CD4-positive, CD25-positive, alpha-beta regulatory T cell (primary cell): Measurements from ENCODE around the gene MYH7B. TPM values are rescaled to one million over a fixed set of nuclear protein-coding genes. Genes with fewer than 3 reads are reported as not detected.
A peak's percentile ranks its signal among the peaks of the same experiment; 100 is the strongest.

Experiments used
- ATAC-seq, 2 donors: fragments of 150-1000 bp; cut with Tn5 transposase; one replicate each; pipeline ENCODE4 v1.10.0; 2021; ENCODE audit warnings: low read depth in 2 of 2, moderate number of reproducible peaks in 2 of 2, moderate library complexity in 1 of 2
- DNase-seq, 3 donors: peaks; one replicate each; pipeline versions ENCODE4 v3.0.0 to v3.0.0-alpha.2; 2012 to 2022; ENCODE audit warnings: mixed read lengths in 1 of 3
- H3K27ac ChIP-seq: one replicate; pipeline ENCODE4 v1.7.0; 2013; ENCODE audit warnings: mild to moderate bottlenecking, low read length; ENCODE audit not compliant: insufficient read depth, poor library complexity, severe bottlenecking
- H3K27me3 ChIP-seq: one replicate; pipeline ENCODE4 v1.7.0; 2013; ENCODE audit warnings: low read length; ENCODE audit not compliant: control insufficient read depth, insufficient read depth
- H3K36me3 ChIP-seq: one replicate; pipeline ENCODE4 v1.7.0; 2013; ENCODE audit warnings: mild to moderate bottlenecking, low read length, moderate library complexity; ENCODE audit not compliant: control insufficient read depth, insufficient read depth
- H3K4me1 ChIP-seq: 2 replicates; pipeline ENCODE4 v1.7.0; 2013; ENCODE audit warnings: mild to moderate bottlenecking, low read length; ENCODE audit not compliant: insufficient read depth, control insufficient read depth, poor library complexity, severe bottlenecking
- H3K4me3 ChIP-seq: one replicate; pipeline ENCODE4 v1.7.0; 2013; ENCODE audit warnings: low read depth, mild to moderate bottlenecking, low read length, moderate library complexity
- H3K9me3 ChIP-seq, 2 experiments: 1 replicate in 1 of 2; 2 replicates in 1 of 2; pipeline ENCODE4 v1.7.0; 2013; ENCODE audit warnings: low read length in 2 of 2, mild to moderate bottlenecking in 1 of 2, moderate library complexity in 1 of 2; ENCODE audit not compliant: control insufficient read depth in 2 of 2
- H3K27ac Mint-ChIP-seq, 3 donors: one replicate each; pipeline ENCODE4 v1.8.0; 2020 to 2022; ENCODE audit warnings: mild to moderate bottlenecking in 3 of 3, mixed read lengths in 3 of 3, moderate library complexity in 2 of 3
- H3K27me3 Mint-ChIP-seq: one replicate; pipeline ENCODE4 v1.8.0; 2022; ENCODE audit warnings: mild to moderate bottlenecking, mixed read lengths
- H3K36me3 Mint-ChIP-seq: one replicate; pipeline ENCODE4 v1.8.0; 2020; ENCODE audit warnings: mixed read lengths
- H3K4me1 Mint-ChIP-seq, 4 donors: one replicate each; pipeline ENCODE4 v1.8.0; 2020 to 2022; ENCODE audit warnings: mixed read lengths in 4 of 4, mild to moderate bottlenecking in 1 of 4
- H3K4me3 Mint-ChIP-seq, 4 donors: one replicate each; pipeline ENCODE4 v1.8.0; 2020 to 2022; ENCODE audit warnings: mild to moderate bottlenecking in 4 of 4, mixed read lengths in 4 of 4, moderate library complexity in 3 of 4
- H3K9me3 Mint-ChIP-seq, 7 donors: one replicate each; pipeline ENCODE4 v1.8.0; 2020 to 2022; ENCODE audit warnings: mixed read lengths in 7 of 7, mild to moderate bottlenecking in 3 of 7, moderate library complexity in 2 of 7
- polyA plus RNA-seq, 4 donors: library from polyadenylated mRNA; unstranded; fragments of 300-500 nt; fragmentation: Illumina TruSeq; gene quantifications; one replicate each; pipeline ENCODE4 v1.2.3, GENCODE V29; 2021
- total RNA-seq: library from RNA; stranded (reverse); gene quantifications from one replicate; pipeline ENCODE4 v1.2.3, GENCODE V29; 2022

The MYH7B gene
- total and polyA plus RNA-seq, 5 donors from 2014 or later: 0.20 to 0.35 TPM; not detected in 3

DNA sequence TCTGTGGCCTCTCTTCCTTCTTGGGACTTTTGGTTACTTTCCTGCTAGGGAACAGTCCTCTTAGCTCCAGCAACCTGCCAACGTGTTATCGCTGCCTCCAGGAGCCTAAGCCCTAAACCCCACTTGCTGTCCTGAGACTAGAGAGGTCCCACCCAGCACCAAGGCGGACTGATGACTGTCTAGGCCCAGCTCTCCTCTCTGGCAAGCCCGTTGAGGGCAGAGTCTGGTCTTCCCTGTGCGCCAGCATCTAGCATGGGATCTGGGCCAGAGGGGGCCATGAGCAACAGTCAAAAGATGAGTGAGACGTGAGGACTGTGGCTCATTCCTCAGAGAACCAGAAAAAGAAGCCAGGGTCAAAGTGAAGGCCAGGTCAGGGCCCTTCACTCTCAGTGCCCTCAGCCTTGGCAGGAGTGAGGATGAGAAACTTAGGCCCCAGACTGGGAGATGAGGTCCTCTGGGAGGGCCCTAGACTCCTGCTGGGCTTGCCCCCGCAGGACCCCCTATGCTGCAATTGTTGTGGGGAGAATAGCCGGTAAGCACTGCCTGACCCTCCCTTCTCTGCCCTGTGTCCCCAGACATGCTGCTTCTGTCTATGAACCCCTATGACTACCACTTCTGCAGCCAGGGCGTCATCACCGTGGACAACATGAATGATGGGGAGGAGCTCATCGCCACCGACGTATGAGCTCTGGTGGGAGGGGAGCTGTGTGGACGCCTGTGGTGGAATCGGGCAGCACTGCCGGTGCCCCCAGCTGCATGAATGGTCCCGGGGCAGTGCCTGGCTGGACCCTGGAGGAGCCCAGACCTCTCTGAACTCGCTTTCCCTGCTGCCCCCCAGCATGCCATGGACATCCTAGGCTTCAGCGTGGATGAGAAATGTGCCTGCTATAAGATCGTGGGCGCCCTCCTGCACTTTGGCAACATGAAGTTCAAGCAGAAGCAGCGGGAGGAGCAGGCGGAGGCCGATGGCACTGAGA lies 30.9 kb downstream of the MYH7B start:
- ATAC-seq (no peak), DNase-seq (no peak)
- no peak overlapping the region for H3K4me3 ChIP-seq
- Mint-ChIP-seq H3K4me1 (peaks cover 0 to 6% (median 0%) of the 10 kb centered on the region in 4 donors), H3K4me3 (no peak overlapping the region), H3K27ac (peak overlapping the region in 1 of 3 donors; percentile 55), H3K9me3 (no peaks in the 10 kb centered on the region), H3K36me3 (no peaks in the 10 kb centered on the region), H3K27me3 (peaks cover 19% of the 10 kb centered on the region)
- no peaks in the 10 kb centered on the region for H3K27me3 ChIP-seq
- no peak overlapping the region for H3K27ac ChIP-seq
- no peaks in the 10 kb centered on the region for H3K4me1 ChIP-seq
- H3K9me3 ChIP-seq: no peaks in the 10 kb centered on the region
- peaks cover under 1% of the 10 kb centered on the region for H3K36me3 ChIP-seq

DNA sequence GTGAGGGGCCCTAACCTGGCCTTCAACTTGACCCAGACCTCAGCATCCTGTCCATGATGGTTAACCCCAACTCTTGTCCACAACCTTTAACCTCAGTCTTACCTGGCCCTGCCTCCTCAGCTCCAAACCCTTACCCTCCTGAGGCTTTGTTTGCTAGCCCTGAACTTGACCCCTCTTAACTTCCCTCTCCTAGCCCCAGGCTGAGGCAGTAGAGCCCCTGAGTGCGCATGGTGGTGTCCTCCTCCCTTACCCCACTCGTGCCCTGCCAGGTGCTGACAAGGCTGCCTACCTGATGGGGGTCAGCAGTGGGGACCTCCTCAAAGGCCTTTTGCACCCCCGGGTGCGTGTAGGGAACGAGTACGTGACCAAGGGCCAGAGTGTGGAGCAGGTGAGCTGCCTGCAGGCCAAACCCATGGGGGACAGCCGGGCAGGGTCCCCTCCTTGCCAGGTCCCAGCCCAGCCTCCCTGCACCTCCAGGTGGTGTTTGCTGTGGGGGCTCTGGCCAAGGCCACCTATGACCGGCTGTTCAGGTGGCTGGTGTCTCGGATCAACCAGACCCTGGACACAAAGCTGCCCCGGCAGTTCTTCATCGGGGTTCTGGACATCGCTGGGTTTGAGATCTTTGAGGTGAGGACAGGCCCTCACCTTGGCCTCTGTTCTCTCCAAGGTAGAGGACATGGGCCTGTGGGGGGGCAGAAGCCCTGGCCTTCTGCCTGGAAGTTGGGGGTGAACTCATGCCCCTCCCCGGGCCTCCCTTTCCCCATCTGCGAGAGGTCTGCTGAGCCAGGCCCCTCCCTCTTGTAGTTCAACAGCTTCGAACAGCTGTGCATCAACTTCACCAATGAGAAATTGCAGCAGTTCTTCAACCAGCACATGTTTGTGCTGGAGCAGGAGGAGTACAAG lies 31.9 kb downstream of the MYH7B start:
- Mint-ChIP-seq H3K36me3 (no peaks in the 10 kb centered on the region), H3K27ac (peak overlapping the region in 2 of 3 donors; percentile 16 to 26), H3K4me3 (no peak overlapping the region), H3K9me3 (no peaks in the 10 kb centered on the region), H3K27me3 (peaks cover 12% of the 10 kb centered on the region), H3K4me1 (peaks cover 0 to 6% (median 0%) of the 10 kb centered on the region in 4 donors)
- no peak overlapping the region for H3K4me3 ChIP-seq
- peaks cover 2% of the 10 kb centered on the region for H3K36me3 ChIP-seq
- H3K27ac ChIP-seq: no peak overlapping the region
- no peaks in the 10 kb centered on the region for H3K9me3 ChIP-seq
- no peaks in the 10 kb centered on the region for H3K27me3 ChIP-seq
- no peak for DNase-seq
- no peaks in the 10 kb centered on the region for H3K4me1 ChIP-seq
- no peak for ATAC-seq

DNA sequence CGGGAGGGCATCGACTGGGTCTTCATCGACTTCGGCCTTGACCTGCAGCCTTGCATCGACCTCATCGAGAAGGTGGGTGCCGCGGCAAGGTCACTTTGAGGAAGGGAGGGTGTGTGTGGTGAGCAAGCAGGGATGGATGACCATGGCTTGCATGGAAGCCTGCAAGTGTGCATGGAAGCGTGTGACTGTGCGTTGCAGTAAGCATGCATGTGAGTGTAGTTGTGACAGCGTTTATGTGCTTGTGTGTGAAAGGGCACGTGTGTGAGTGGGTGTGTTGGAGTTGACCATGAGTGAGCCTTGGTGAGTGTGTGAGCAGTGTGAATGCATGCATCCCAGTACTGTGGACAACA lies 32.5 kb downstream of the MYH7B start:
- no peak for DNase-seq
- H3K36me3 ChIP-seq: peaks cover 2% of the 10 kb centered on the region
- no peak overlapping the region for H3K4me3 ChIP-seq
- H3K27ac Mint-ChIP-seq: peak overlapping the region in 2 of 3 donors; percentile 16 to 26
- H3K9me3 Mint-ChIP-seq: no peaks in the 10 kb centered on the region
- H3K27me3 Mint-ChIP-seq: peaks cover 7% of the 10 kb centered on the region
- H3K4me1 Mint-ChIP-seq: peaks cover 0 to 5% (median 0%) of the 10 kb centered on the region in 4 donors
- H3K4me1 ChIP-seq: no peaks in the 10 kb centered on the region
- no peaks in the 10 kb centered on the region for H3K36me3 Mint-ChIP-seq
- H3K27ac ChIP-seq: no peak overlapping the region
- H3K9me3 ChIP-seq: no peaks in the 10 kb centered on the region
- no peak for ATAC-seq
- no peak overlapping the region for H3K4me3 Mint-ChIP-seq
- H3K27me3 ChIP-seq: no peaks in the 10 kb centered on the region

DNA sequence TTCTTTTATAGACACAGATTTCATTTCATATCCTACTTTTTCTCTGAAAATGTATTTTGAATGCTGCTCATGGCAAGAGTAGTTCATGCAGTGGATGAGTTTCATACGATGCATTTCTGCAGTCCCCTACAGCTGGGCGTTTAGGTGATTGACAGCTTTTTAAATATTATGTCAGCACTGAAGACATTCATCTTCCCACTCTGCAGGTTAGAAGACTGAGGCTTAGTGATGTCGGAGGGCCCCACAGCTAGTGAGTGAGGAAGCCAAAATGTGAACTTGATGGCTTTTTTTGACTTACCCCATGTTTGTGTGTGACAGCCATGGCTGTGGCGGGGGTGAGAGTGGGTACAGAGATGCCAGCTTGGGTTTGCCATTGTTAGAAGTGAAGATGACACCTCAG lies 33.5 kb downstream of the MYH7B start:
- H3K27ac ChIP-seq: no peak overlapping the region
- peak overlapping the region in 1 of 3 donors; percentile 14 for H3K27ac Mint-ChIP-seq

DNA sequence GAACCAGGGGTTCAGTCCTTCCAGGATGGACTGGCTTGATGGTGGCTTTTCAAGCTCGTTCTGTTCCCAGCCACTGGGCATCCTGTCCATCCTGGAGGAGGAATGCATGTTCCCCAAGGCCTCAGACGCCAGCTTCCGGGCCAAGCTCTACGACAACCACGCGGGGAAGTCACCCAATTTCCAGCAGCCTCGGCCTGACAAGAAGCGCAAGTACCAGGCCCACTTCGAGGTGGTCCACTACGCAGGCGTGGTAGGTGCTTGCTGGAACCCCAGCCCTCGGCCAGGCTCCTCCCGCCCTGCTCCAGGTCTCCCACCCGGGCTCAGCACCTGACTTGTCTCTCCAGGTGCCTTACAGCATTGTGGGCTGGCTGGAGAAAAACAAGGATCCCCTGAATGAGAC lies 34.0 kb downstream of the MYH7B start:
- no peaks in the 10 kb centered on the region for H3K9me3 ChIP-seq
- DNase-seq: no peak
- no peak for ATAC-seq
- H3K27ac ChIP-seq: no peak overlapping the region
- Mint-ChIP-seq H3K4me3 (no peak overlapping the region), H3K4me1 (peaks cover 0 to 4% (median 0%) of the 10 kb centered on the region in 4 donors), H3K9me3 (no peaks in the 10 kb centered on the region), H3K27me3 (no peaks in the 10 kb centered on the region), H3K27ac (peak overlapping the region in 1 of 3 donors; percentile 38), H3K36me3 (no peaks in the 10 kb centered on the region)
- H3K27me3 ChIP-seq: no peaks in the 10 kb centered on the region
- no peaks in the 10 kb centered on the region for H3K4me1 ChIP-seq
- H3K4me3 ChIP-seq: no peak overlapping the region
- H3K36me3 ChIP-seq: peaks cover 7% of the 10 kb centered on the region

More for the DNA sequence above, 33.5 kb downstream of the MYH7B start:
- H3K4me3 ChIP-seq: no peak overlapping the region
- no peak overlapping the region for H3K4me3 Mint-ChIP-seq
- no peaks in the 10 kb centered on the region for H3K4me1 ChIP-seq
- H3K9me3 ChIP-seq: no peaks in the 10 kb centered on the region
- no peaks in the 10 kb centered on the region for H3K36me3 Mint-ChIP-seq
- H3K36me3 ChIP-seq: peaks cover 2% of the 10 kb centered on the region
- no peaks in the 10 kb centered on the region for H3K27me3 ChIP-seq
- peaks cover under 1% of the 10 kb centered on the region for H3K27me3 Mint-ChIP-seq
- peaks cover 0 to 4% (median 0%) of the 10 kb centered on the region in 4 donors for H3K4me1 Mint-ChIP-seq
- DNase-seq (no peak), ATAC-seq (no peak)
- H3K9me3 Mint-ChIP-seq: no peaks in the 10 kb centered on the region

DNA sequence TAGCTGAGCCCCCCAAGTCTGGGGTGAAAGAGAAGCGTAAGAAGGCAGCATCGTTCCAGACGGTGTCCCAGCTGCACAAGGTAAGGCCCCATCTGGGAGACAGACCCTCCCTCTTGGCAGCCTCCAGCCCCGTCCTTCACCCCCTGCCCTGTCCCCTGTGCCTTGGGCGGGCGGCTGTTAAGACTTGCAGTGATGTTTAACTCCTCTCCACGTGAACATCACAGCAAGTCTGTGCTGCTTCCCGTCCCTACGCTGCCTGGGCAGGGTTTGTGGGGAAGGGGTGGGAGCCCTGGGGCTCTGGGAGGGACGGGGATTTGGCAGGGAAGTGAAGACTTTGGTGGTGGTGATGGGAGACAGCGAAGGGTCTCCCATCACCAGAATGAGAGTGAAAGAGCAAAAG lies 34.6 kb downstream of the MYH7B start:
- no peak overlapping the region for H3K27ac Mint-ChIP-seq
- H3K9me3 Mint-ChIP-seq: no peaks in the 10 kb centered on the region
- H3K27ac ChIP-seq: no peak overlapping the region
- H3K4me1 Mint-ChIP-seq: peaks cover 0 to 4% (median 0%) of the 10 kb centered on the region in 4 donors
- H3K27me3 Mint-ChIP-seq: no peaks in the 10 kb centered on the region
- ATAC-seq: no peak
- H3K9me3 ChIP-seq: no peaks in the 10 kb centered on the region
- no peak for DNase-seq
- H3K4me3 Mint-ChIP-seq: no peak overlapping the region
- H3K36me3 ChIP-seq: peaks cover 7% of the 10 kb centered on the region
- H3K27me3 ChIP-seq: no peaks in the 10 kb centered on the region
- no peaks in the 10 kb centered on the region for H3K4me1 ChIP-seq
- H3K4me3 ChIP-seq: no peak overlapping the region
- H3K36me3 Mint-ChIP-seq: no peaks in the 10 kb centered on the region

DNA sequence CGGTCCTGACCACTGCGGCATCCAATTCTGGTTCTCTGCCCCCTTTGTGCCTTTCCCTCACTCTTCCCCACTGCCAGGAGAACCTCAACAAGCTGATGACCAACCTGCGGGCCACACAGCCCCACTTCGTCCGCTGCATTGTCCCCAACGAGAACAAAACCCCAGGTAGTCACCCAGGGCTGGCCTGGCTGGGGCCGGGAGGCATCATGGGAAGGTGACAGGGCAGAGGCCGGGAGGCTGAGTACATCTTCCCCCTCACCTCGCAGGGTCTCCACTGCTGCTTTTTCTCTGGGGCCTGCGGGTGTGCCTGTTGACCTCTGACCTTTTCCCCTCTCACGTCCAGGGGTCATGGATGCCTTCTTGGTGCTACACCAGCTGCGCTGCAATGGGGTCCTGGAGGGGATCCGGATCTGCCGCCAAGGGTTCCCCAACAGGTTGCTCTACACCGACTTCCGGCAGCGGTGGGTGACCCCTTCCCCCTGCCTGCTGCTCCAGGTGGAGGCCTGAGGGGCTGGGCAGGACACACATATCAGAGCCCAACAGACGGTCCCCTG lies 35.1 kb downstream of the MYH7B start:
- H3K9me3 ChIP-seq: no peaks in the 10 kb centered on the region
- no peak overlapping the region for H3K4me3 Mint-ChIP-seq
- H3K27me3 Mint-ChIP-seq: no peaks in the 10 kb centered on the region
- peaks cover 7% of the 10 kb centered on the region for H3K36me3 ChIP-seq
- H3K4me3 ChIP-seq: no peak overlapping the region
- no peak overlapping the region for H3K27ac ChIP-seq
- H3K4me1 Mint-ChIP-seq: peaks cover 0 to 2% (median 0%) of the 10 kb centered on the region in 4 donors
- no peaks in the 10 kb centered on the region for H3K4me1 ChIP-seq
- H3K27ac Mint-ChIP-seq: peak overlapping the region in 1 of 3 donors; percentile 20
- peaks cover under 1% of the 10 kb centered on the region for H3K36me3 Mint-ChIP-seq
- no peaks in the 10 kb centered on the region for H3K27me3 ChIP-seq
- H3K9me3 Mint-ChIP-seq: no peaks in the 10 kb centered on the region
- DNase-seq (no peak), ATAC-seq (no peak)
